ENCODE data around the gene CCDC87.

DNA sequence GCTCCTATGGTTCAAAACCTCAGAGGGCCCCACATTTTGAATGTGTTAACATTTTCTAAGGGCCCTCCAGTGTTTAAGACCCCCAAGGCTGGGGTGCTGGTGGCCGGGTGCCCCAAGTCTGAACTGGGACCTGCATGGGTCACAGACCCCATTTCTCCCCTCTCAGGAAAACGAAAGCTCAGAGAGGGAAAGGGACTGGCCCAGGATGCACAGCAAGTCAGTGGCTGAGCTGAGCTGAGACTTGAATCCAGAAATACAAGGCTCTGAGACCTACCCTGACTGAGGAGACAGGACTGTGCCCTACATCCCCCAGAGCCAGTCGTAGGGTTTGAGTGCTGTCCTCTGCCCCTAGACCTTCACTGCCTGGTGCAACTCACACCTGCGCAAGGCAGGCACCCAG, 42.0 kb downstream of the CCDC87 start:
- TF ChIP-seq, protein P1, sequence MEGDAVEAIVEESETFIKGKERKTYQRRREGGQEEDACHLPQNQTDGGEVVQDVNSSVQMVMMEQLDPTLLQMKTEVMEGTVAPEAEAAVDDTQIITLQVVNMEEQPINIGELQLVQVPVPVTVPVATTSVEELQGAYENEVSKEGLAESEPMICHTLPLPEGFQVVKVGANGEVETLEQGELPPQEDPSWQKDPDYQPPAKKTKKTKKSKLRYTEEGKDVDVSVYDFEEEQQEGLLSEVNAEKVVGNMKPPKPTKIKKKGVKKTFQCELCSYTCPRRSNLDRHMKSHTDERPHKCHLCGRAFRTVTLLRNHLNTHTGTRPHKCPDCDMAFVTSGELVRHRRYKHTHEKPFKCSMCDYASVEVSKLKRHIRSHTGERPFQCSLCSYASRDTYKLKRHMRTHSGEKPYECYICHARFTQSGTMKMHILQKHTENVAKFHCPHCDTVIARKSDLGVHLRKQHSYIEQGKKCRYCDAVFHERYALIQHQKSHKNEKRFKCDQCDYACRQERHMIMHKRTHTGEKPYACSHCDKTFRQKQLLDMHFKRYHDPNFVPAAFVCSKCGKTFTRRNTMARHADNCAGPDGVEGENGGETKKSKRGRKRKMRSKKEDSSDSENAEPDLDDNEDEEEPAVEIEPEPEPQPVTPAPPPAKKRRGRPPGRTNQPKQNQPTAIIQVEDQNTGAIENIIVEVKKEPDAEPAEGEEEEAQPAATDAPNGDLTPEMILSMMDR (IDR thresholded peaks at IDR 0.05) = no peak
- TF ChIP-seq POLR2A (IDR thresholded peaks at IDR 0.05) = no peak

All from lower leg skin (tissue), 3 donors.